GM13976 (cell line): ENCODE data around the gene SUCNR1.

ENCODE experiments used
- DNase-seq: peaks from one replicate; pipeline ENCODE4 v3.0.0; 2012; ENCODE audit warnings: low spot score
- in situ Hi-C: fragments of 300-500 bp; cut with MboI; formaldehyde crosslinking; loops from one replicate; pipeline ENCODE4 v1.12.0; 2022; ENCODE audit warnings: low sequenced_read_pairs, mixed read lengths, inconsistent platforms; ENCODE audit not compliant: unreplicated experiment
- TF ChIP-seq, protein P1 (sequence below): IDR thresholded peaks from 2 replicates; pipeline ENCODE4 v1.5.1; 2012; ENCODE audit warnings: borderline replicate concordance, mild to moderate bottlenecking; ENCODE audit not compliant: insufficient read depth; ENCODE audit errors: extremely low read depth, missing control alignments, control extremely low read depth

SUCNR1 gene

DNA sequence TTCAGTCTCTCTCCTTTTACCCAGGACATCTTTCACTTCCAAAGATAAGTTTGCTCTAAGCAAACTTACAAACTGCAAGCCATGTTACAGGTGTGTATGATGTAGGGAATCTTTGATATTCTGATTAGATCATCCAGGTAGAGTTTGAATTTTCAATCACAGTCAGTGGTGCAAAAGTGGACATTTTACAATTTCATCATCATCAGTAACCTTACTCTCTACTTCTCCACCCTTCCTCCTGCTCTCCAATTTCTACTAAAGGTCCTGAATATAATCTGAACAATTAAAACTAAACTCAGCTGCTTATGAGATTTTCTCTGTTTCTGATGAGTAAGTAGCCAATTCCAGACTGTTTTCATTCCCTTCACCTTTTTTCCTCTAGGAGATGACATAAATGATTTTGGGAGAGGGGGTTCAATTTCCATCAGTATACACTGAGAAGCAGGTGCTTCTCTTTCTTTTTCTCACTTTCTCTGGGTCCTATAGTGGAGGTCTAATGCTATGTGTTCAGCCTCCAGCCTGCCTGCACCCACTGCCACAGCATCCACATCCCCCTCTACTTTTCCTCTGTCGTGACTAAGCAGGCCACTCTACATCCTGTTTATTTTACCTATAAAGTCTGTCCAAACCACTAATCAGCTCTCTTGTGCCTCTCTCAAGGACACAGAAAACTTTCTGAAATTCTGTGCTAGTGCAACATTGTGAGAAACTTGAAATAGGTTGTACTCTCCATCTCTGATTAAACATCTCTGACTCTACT, 27.6 kb downstream of the SUCNR1 start:
- TF ChIP-seq, protein P1, sequence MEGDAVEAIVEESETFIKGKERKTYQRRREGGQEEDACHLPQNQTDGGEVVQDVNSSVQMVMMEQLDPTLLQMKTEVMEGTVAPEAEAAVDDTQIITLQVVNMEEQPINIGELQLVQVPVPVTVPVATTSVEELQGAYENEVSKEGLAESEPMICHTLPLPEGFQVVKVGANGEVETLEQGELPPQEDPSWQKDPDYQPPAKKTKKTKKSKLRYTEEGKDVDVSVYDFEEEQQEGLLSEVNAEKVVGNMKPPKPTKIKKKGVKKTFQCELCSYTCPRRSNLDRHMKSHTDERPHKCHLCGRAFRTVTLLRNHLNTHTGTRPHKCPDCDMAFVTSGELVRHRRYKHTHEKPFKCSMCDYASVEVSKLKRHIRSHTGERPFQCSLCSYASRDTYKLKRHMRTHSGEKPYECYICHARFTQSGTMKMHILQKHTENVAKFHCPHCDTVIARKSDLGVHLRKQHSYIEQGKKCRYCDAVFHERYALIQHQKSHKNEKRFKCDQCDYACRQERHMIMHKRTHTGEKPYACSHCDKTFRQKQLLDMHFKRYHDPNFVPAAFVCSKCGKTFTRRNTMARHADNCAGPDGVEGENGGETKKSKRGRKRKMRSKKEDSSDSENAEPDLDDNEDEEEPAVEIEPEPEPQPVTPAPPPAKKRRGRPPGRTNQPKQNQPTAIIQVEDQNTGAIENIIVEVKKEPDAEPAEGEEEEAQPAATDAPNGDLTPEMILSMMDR: no peak

DNA sequence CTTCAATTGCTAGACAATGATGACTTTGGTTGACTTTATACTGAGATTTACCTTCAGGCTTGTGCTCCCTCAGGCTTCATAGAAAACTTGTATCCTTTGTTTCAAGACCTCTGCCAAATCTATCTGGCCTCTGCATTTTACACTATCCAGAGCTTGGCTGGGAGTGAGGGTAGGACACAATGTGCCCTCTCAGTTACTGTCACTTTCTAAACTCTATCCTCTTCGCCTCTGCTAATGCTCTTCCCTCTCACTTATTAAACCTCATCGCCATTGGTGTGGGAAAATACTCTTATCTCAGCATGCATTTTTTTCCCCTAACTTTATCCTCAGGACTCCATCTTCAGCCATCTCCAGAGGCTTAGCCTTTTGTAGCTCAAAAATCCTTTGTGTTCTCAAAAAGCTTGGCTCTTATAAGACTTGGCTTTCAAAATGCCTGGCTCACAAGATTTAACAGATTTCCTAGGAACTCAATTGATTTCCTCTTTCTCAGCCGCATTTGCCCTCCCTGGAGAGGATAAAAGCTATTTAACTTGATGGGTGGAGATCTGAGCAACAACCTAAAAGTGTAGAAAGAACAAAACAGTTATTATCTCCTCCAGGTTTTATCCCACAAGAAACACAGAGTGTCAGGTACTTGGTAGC, 28.3 kb downstream of the SUCNR1 start:
- TF ChIP-seq, protein P1: no peak
- no peak for DNase-seq
- in situ Hi-C loops: no loop called here

More for the DNA sequence above, 27.6 kb downstream of the SUCNR1 start:
- DNase-seq: no peak
- in situ Hi-C loops: no loop called here

DNA sequence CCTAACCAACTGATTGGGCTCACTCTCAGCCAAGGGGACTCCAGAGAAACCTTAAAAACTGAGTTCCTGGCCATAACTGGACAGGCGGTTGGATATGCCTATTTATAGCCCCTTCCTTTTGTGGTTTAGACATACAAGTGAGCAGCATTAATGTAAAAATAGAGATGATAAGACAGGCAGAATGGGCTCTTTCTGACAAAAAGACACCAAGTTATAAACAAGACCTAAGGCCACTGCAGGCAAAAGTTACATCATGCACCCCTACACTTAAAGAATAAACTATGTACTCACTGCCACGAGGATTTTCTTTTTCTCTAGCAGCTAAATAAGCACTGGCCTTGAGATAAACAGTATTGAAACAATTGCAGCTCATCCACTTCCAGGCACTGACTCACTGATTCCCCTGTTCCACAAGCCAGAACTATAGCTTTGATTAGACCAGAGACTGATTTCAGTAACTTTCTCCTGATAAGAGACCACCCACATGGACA, 30.1 kb downstream of the SUCNR1 start:
- DNase-seq: no peak
- in situ Hi-C loops: no loop called here
- TF ChIP-seq, protein P1: no peak

DNA sequence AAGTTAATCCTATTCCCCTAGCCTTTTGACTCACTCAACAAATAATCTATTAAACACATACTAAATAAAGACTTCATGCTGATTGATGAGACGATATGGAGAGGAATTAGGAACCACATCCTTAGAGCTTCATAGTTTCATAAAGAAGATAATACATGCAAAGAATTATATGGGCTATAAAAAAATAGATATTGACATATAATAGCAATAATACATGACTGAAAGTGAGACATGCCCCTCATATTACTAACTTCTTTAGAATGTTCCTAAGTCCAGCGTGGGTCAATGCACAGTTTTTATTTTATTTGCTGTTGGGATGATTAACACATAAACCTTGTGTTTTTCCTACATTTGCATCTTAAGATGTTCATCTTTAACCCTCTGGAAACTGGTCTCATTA, 32.2 kb downstream of the SUCNR1 start:
- no peak for DNase-seq
- in situ Hi-C loops: no loop called here
- TF ChIP-seq, protein P1: no peak

DNA sequence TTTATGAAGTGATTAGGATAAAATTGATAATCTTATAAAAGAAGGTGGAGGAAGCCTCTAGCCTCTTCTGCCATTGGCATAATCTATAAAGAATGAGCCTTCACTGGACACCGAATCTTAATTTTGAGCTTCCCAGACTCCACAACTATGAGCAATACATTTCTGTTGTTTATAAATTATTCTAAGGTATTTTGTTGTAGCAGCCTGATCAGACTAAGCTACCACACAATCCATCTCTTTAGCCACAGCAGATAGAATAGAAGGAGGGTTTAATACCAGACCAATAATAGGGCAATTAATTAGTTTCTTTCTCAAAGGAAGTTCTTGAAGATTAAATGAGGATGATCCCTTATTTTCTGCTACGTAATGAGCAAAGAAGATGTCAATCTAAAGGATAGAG, 33.3 kb downstream of the SUCNR1 start:
- no peak for DNase-seq
- TF ChIP-seq, protein P1: no peak
- in situ Hi-C loops: no loop called here

DNA sequence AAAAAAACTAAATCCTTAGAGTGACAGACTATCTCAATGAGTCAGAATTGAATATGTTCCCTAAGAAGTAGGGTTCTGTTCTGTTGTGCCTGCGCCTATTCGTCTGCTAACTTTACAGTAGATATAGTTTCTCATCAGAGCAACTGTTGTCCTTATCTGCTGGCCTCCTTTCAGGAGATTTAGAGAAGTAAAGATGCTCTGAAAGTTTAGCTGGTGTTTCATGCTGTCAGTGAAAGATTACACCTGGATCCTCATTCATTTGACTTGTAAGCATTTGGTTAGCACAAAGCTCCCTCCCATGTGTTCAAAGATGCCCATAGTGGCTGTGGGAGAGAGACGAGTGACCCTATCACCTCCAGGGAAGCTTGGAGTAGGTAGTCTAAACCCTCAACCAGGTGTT, 35.0 kb downstream of the SUCNR1 start:
- no peak for DNase-seq
- TF ChIP-seq, protein P1: no peak
- in situ Hi-C loops: no loop called here
